Caco-2 (cell line): ENCODE results near the gene SHISA2. TPM values are rescaled to one million over a fixed set of nuclear protein-coding genes. Genes with fewer than 3 reads are reported as not detected.

Experiments used
- BruUV-seq: library from RNA; stranded (reverse); fragments of 400-500 nt; replicated peaks from 2 replicates; lab custom pipeline; 2021; lab: Mats Ljungman, UMichigan
- CTCF ChIA-PET: fragments of 300-600 bp; sonication (Branson Sonifier 250); formaldehyde crosslinking; loops from one replicate; lab custom pipeline; 2022; ENCODE audit warnings: antibody characterized with exemption; lab: Charles Lee
- POLR2A ChIA-PET: fragments of 300-600 bp; sonication (Branson Sonifier 250); formaldehyde crosslinking; loops from one replicate; lab custom pipeline; 2022; ENCODE audit warnings: antibody characterized with exemption; lab: Charles Lee
- DNase-seq, 2 experiments: peaks; one replicate each; pipeline versions ENCODE4 v3.0.0 to v3.0.0-alpha.2; 2020 to 2022
- H3K27me3 ChIP-seq: replicated peaks from 2 replicates; pipeline ENCODE4 v1.6.0; 2011; ENCODE audit warnings: low read length; ENCODE audit not compliant: control insufficient read depth, insufficient read depth
- H3K36me3 ChIP-seq: 2 replicates; pipeline ENCODE4 v1.5.1; 2011; ENCODE audit warnings: low read length; ENCODE audit not compliant: control insufficient read depth, insufficient read depth
- H3K4me1 ChIP-seq: fragments of 250-450 bp; sonication (Bioruptor Pico); 2 replicates; pipeline ENCODE4 v1.5.1; 2020; ENCODE audit warnings: mild to moderate bottlenecking
- H3K4me3 ChIP-seq: 2 replicates; pipeline ENCODE4 v1.5.1; 2011; ENCODE audit warnings: low read depth, mild to moderate bottlenecking, control low read depth, low read length
- H3K9me3 ChIP-seq: fragments of 250-450 bp; sonication (Bioruptor Pico); 2 replicates; pipeline ENCODE4 v1.5.1; 2020; ENCODE audit warnings: mild to moderate bottlenecking, moderate library complexity
- H3K27ac Mint-ChIP-seq: one replicate; pipeline ENCODE4 v1.8.0; 2022; ENCODE audit warnings: mixed read lengths; ENCODE audit not compliant: unreplicated experiment
- H3K27me3 Mint-ChIP-seq: one replicate; pipeline ENCODE4 v1.8.0; 2022; ENCODE audit warnings: mixed read lengths; ENCODE audit not compliant: insufficient read depth, unreplicated experiment
- H3K36me3 Mint-ChIP-seq: one replicate; pipeline ENCODE4 v1.8.0; 2022; ENCODE audit warnings: mild to moderate bottlenecking, mixed read lengths; ENCODE audit not compliant: insufficient read depth, unreplicated experiment
- H3K4me1 Mint-ChIP-seq: one replicate; pipeline ENCODE4 v1.8.0; 2022; ENCODE audit warnings: low read depth, mixed read lengths; ENCODE audit not compliant: unreplicated experiment
- H3K4me3 Mint-ChIP-seq: one replicate; pipeline ENCODE4 v1.8.0; 2022; ENCODE audit warnings: mild to moderate bottlenecking, moderate library complexity, mixed read lengths; ENCODE audit not compliant: unreplicated experiment
- H3K9me3 Mint-ChIP-seq: one replicate; pipeline ENCODE4 v1.8.0; 2022; ENCODE audit warnings: mixed read lengths; ENCODE audit not compliant: unreplicated experiment
- CTCF ChIP-seq, 2 experiments: fragments of 200-600 bp in 1 of 2; IDR thresholded peaks; 1 replicate in 1 of 2; 2 replicates in 1 of 2; pipeline versions ENCODE4 v1.5.1 to v1.8.0; 2011 to 2022; ENCODE audit warnings: antibody characterized with exemption in 1 of 2, control low read depth in 1 of 2, inconsistent platforms in 1 of 2, low read depth in 1 of 2, low read length in 1 of 2, mild to moderate bottlenecking in 1 of 2, moderate library complexity in 1 of 2; ENCODE audit not compliant: insufficient read depth in 1 of 2, severe bottlenecking in 1 of 2, unreplicated experiment in 1 of 2
- intact Hi-C: fragments of 100-400 bp; cut with micrococcal nuclease; formaldehyde crosslinking; loops from one replicate; pipeline ENCODE4 v1.10.0; 2022; ENCODE audit not compliant: unreplicated experiment
- total RNA-seq: library from RNA; stranded (reverse); gene quantifications from 2 replicates; pipeline ENCODE4 v1.2.3, GENCODE V29; 2022

Gene SHISA2
- total RNA-seq, 1 experiment from 2014 or later: not detected

- Histone ChIP-seq H3K27me3 (no peaks in the 10 kb centered on the region), H3K4me1 (peaks cover 5% of the 10 kb centered on the region; the same call in 1 of the 2 replicates), H3K36me3 (no peaks in the 10 kb centered on the region), H3K9me3 (no peaks in the 10 kb centered on the region), H3K4me3 (no peak overlapping the region)
- no TSS peak for BruUV-seq
- no peak overlapping the region for H3K27ac Mint-ChIP-seq
- ChIA-PET POLR2A (interaction anchor here (0.6 kb wide), 1 partner anchor 197 kb away, joined by 3 read pairs; no protein-coding TSS in a partner anchor), CTCF (no interaction called here)
- no peak for TF ChIP-seq CTCF (IDR thresholded peaks at IDR 0.05; ENCODE audit: insufficient read depth in 1 of 2, low read depth in 1 of 2, low read length in 1 of 2, severe bottlenecking in 1 of 2, unreplicated experiment in 1 of 2)
- H3K9me3 Mint-ChIP-seq: no peaks in the 10 kb centered on the region
- DNase-seq: no peak
- H3K36me3 Mint-ChIP-seq: no peaks in the 10 kb centered on the region
- no peak overlapping the region for H3K4me3 Mint-ChIP-seq
- no peaks in the 10 kb centered on the region for H3K4me1 Mint-ChIP-seq
- intact Hi-C loops: no loop called here
- peaks cover 2% of the 10 kb centered on the region for H3K27me3 Mint-ChIP-seq
Measured at GRCh38 chr13:26041444-26041843, 10.4 kb downstream of the SHISA2 start.

- Histone ChIP-seq H3K27me3 (no peaks in the 10 kb centered on the region), H3K9me3 (no peaks in the 10 kb centered on the region), H3K4me3 (no peak overlapping the region), H3K4me1 (peaks cover 6% of the 10 kb centered on the region; the same call in 1 of the 2 replicates), H3K36me3 (no peaks in the 10 kb centered on the region)
- Mint-ChIP-seq H3K9me3 (no peaks in the 10 kb centered on the region), H3K4me1 (no peaks in the 10 kb centered on the region), H3K4me3 (no peak overlapping the region), H3K27me3 (no peaks in the 10 kb centered on the region), H3K36me3 (no peaks in the 10 kb centered on the region), H3K27ac (no peak overlapping the region)
- intact Hi-C loops: no loop called here
- TF ChIP-seq CTCF (IDR thresholded peaks at IDR 0.05; ENCODE audit: insufficient read depth in 1 of 2, low read depth in 1 of 2, low read length in 1 of 2, severe bottlenecking in 1 of 2, unreplicated experiment in 1 of 2): no peak
- DNase-seq: no peak
- no TSS peak for BruUV-seq
- ChIA-PET CTCF (no interaction called here), POLR2A (no interaction called here)
Measured at GRCh38 chr13:26038931-26039475, 12.8 kb downstream of the SHISA2 start.

DNA sequence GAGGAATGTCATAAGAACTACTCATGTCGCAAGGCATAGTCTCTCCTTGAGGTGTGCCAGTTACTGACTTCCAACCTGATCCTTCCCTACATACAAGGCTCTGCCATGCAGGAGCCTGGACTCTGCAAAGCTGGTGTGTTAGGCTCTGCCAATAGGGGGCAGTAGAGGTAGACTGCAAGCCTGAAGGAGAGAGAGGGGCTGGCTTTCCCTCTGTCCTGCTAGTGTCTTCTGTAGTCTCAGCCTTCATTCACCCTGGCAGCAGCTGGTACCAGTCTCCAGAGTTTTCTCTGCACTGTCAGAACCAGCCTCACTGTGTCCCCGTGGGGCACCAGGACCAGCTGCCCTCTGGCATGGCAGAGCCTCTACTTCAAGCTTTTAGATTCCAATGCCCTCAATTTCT, 14.5 kb downstream of the SHISA2 start:
- CTCF ChIA-PET: no interaction called here

More for the DNA sequence above, 14.5 kb downstream of the SHISA2 start:
- Mint-ChIP-seq H3K27ac (no peak overlapping the region), H3K4me3 (no peak overlapping the region), H3K27me3 (no peaks in the 10 kb centered on the region), H3K36me3 (no peaks in the 10 kb centered on the region), H3K4me1 (no peaks in the 10 kb centered on the region), H3K9me3 (no peaks in the 10 kb centered on the region)
- Histone ChIP-seq H3K4me3 (no peak overlapping the region), H3K9me3 (no peaks in the 10 kb centered on the region), H3K4me1 (peaks cover 6% of the 10 kb centered on the region; the same call in 1 of the 2 replicates), H3K27me3 (no peaks in the 10 kb centered on the region), H3K36me3 (no peaks in the 10 kb centered on the region)
- intact Hi-C loops: no loop called here
- POLR2A ChIA-PET: no interaction called here
- peak; percentile 52 to 61 for TF ChIP-seq CTCF (IDR thresholded peaks at IDR 0.05; ENCODE audit: insufficient read depth in 1 of 2, low read depth in 1 of 2, low read length in 1 of 2, severe bottlenecking in 1 of 2, unreplicated experiment in 1 of 2)
- DNase-seq: peak in 1 of 2 experiments; percentile 43
- no TSS peak for BruUV-seq
